T-helper 1 cell treated with Interleukin-12 subunit alpha and Interleukin-12 subunit beta and Interleukin-4 antibody, amounts not matched to agents 30 μg/mL and 1 μg/mL, for 36 hours (primary cell): ENCODE measurements around the gene THUMPD3.

Source experiments
- H3K27ac Mint-ChIP-seq: one replicate; pipeline ENCODE4 v1.8.0; 2021; ENCODE audit warnings: mild to moderate bottlenecking, mixed read lengths
- H3K27me3 Mint-ChIP-seq: one replicate; pipeline ENCODE4 v1.8.0; 2021; ENCODE audit warnings: low read depth, mixed read lengths
- H3K36me3 Mint-ChIP-seq: one replicate; pipeline ENCODE4 v1.8.0; 2021; ENCODE audit warnings: low read depth, mixed read lengths
- H3K4me1 Mint-ChIP-seq: one replicate; pipeline ENCODE4 v1.8.0; 2021; ENCODE audit warnings: low read depth, mixed read lengths
- H3K4me3 Mint-ChIP-seq: one replicate; pipeline ENCODE4 v1.8.0; 2021; ENCODE audit warnings: mild to moderate bottlenecking, moderate library complexity, mixed read lengths
- H3K9me3 Mint-ChIP-seq: one replicate; pipeline ENCODE4 v1.8.0; 2021; ENCODE audit warnings: mixed read lengths

The THUMPD3 gene

GRCh38 chr3:9345041-9345440, 17.8 kb upstream of the THUMPD3 start:
- Mint-ChIP-seq H3K27me3 (no peaks in the 10 kb centered on the region), H3K27ac (no peak overlapping the region), H3K4me3 (no peak overlapping the region), H3K36me3 (no peaks in the 10 kb centered on the region), H3K4me1 (no peaks in the 10 kb centered on the region), H3K9me3 (no peaks in the 10 kb centered on the region)

GRCh38 chr3:9346141-9346540, 16.7 kb upstream of the THUMPD3 start:
- Mint-ChIP-seq H3K36me3 (no peaks in the 10 kb centered on the region), H3K27me3 (no peaks in the 10 kb centered on the region), H3K4me1 (no peaks in the 10 kb centered on the region), H3K4me3 (no peak overlapping the region), H3K9me3 (no peaks in the 10 kb centered on the region), H3K27ac (no peak overlapping the region)

- no peaks in the 10 kb centered on the region for H3K9me3 Mint-ChIP-seq
- H3K36me3 Mint-ChIP-seq = no peaks in the 10 kb centered on the region
- H3K4me3 Mint-ChIP-seq = no peak overlapping the region
- no peaks in the 10 kb centered on the region for H3K27me3 Mint-ChIP-seq
- H3K4me1 Mint-ChIP-seq = no peaks in the 10 kb centered on the region
- H3K27ac Mint-ChIP-seq = no peak overlapping the region
These were observed 15.8 kb upstream of the THUMPD3 start for GRCh38 chr3:9347081-9347480.

GRCh38 chr3:9347887-9348286, 15.0 kb upstream of the THUMPD3 start:
- H3K4me3 Mint-ChIP-seq = no peak overlapping the region
- H3K36me3 Mint-ChIP-seq = no peaks in the 10 kb centered on the region
- H3K27ac Mint-ChIP-seq = no peak overlapping the region
- H3K27me3 Mint-ChIP-seq = no peaks in the 10 kb centered on the region
- H3K9me3 Mint-ChIP-seq = no peaks in the 10 kb centered on the region
- H3K4me1 Mint-ChIP-seq = peaks cover under 1% of the 10 kb centered on the region

- H3K27ac Mint-ChIP-seq = no peak overlapping the region
- no peak overlapping the region for H3K4me3 Mint-ChIP-seq
- H3K9me3 Mint-ChIP-seq = no peaks in the 10 kb centered on the region
- peaks cover 4% of the 10 kb centered on the region for H3K4me1 Mint-ChIP-seq
- H3K36me3 Mint-ChIP-seq = no peaks in the 10 kb centered on the region
- H3K27me3 Mint-ChIP-seq = no peaks in the 10 kb centered on the region
These were observed 13.3 kb upstream of the THUMPD3 start for GRCh38 chr3:9349321-9350117.

- Mint-ChIP-seq H3K4me3 (no peak overlapping the region), H3K27ac (no peak overlapping the region)
These were observed 11.1 kb upstream of the THUMPD3 start for GRCh38 chr3:9351709-9352126.

GRCh38 chr3:9352917-9353752, 9.7 kb upstream of the THUMPD3 start:
- peaks cover 11% of the 10 kb centered on the region for H3K4me1 Mint-ChIP-seq
- no peak overlapping the region for H3K4me3 Mint-ChIP-seq
- H3K36me3 Mint-ChIP-seq = no peaks in the 10 kb centered on the region
- H3K27me3 Mint-ChIP-seq = no peaks in the 10 kb centered on the region
- no peaks in the 10 kb centered on the region for H3K9me3 Mint-ChIP-seq
- no peak overlapping the region for H3K27ac Mint-ChIP-seq

More at GRCh38 chr3:9351709-9352126, 11.1 kb upstream of the THUMPD3 start:
- H3K36me3 Mint-ChIP-seq = no peaks in the 10 kb centered on the region
- peaks cover 11% of the 10 kb centered on the region for H3K4me1 Mint-ChIP-seq
- H3K27me3 Mint-ChIP-seq = no peaks in the 10 kb centered on the region
- no peaks in the 10 kb centered on the region for H3K9me3 Mint-ChIP-seq

GRCh38 chr3:9361691-9362388, 1.0 kb upstream of the THUMPD3 start:
- no peaks in the 10 kb centered on the region for H3K9me3 Mint-ChIP-seq
- H3K27me3 Mint-ChIP-seq = peaks cover 5% of the 10 kb centered on the region
- peaks cover 22% of the 10 kb centered on the region for H3K36me3 Mint-ChIP-seq
- peaks cover 13% of the 10 kb centered on the region for H3K4me1 Mint-ChIP-seq
- H3K27ac Mint-ChIP-seq = no peak overlapping the region
- H3K4me3 Mint-ChIP-seq = no peak overlapping the region

GRCh38 chr3:9369508-9369907, 6.7 kb downstream of the THUMPD3 start:
- H3K36me3 Mint-ChIP-seq = peaks cover 55% of the 10 kb centered on the region

GRCh38 chr3:9373465-9373864, 10.6 kb downstream of the THUMPD3 start:
- Mint-ChIP-seq H3K9me3 (no peaks in the 10 kb centered on the region), H3K27ac (no peak overlapping the region), H3K36me3 (peaks cover 69% of the 10 kb centered on the region), H3K4me1 (peaks cover 26% of the 10 kb centered on the region), H3K4me3 (no peak overlapping the region), H3K27me3 (no peaks in the 10 kb centered on the region)

More at GRCh38 chr3:9369508-9369907, 6.7 kb downstream of the THUMPD3 start:
- peaks cover 17% of the 10 kb centered on the region for H3K4me1 Mint-ChIP-seq
- H3K9me3 Mint-ChIP-seq = no peaks in the 10 kb centered on the region
- H3K27ac Mint-ChIP-seq = no peak overlapping the region
- H3K4me3 Mint-ChIP-seq = no peak overlapping the region
- no peaks in the 10 kb centered on the region for H3K27me3 Mint-ChIP-seq

- Mint-ChIP-seq H3K36me3 (peaks cover 50% of the 10 kb centered on the region), H3K4me3 (no peak overlapping the region), H3K4me1 (peaks cover 22% of the 10 kb centered on the region), H3K27me3 (no peaks in the 10 kb centered on the region), H3K9me3 (no peaks in the 10 kb centered on the region), H3K27ac (no peak overlapping the region)
These were observed 15.1 kb downstream of the THUMPD3 start for GRCh38 chr3:9377981-9378380.

GRCh38 chr3:9379327-9379726, 16.5 kb downstream of the THUMPD3 start:
- Mint-ChIP-seq H3K27me3 (no peaks in the 10 kb centered on the region), H3K4me1 (peaks cover 19% of the 10 kb centered on the region), H3K27ac (no peak overlapping the region), H3K9me3 (no peaks in the 10 kb centered on the region), H3K36me3 (peaks cover 47% of the 10 kb centered on the region), H3K4me3 (no peak overlapping the region)

GRCh38 chr3:9380014-9380413, 17.2 kb downstream of the THUMPD3 start:
- Mint-ChIP-seq H3K9me3 (no peaks in the 10 kb centered on the region), H3K4me3 (no peak overlapping the region), H3K4me1 (peaks cover 21% of the 10 kb centered on the region), H3K36me3 (peaks cover 49% of the 10 kb centered on the region), H3K27ac (no peak overlapping the region), H3K27me3 (no peaks in the 10 kb centered on the region)

GRCh38 chr3:9384141-9384828, 21.4 kb downstream of the THUMPD3 start:
- Mint-ChIP-seq H3K27ac (no peak overlapping the region), H3K27me3 (no peaks in the 10 kb centered on the region), H3K4me3 (no peak overlapping the region), H3K4me1 (peaks cover 8% of the 10 kb centered on the region), H3K9me3 (no peaks in the 10 kb centered on the region), H3K36me3 (peaks cover 41% of the 10 kb centered on the region)
